CD4-positive, alpha-beta T cell treated with Interleukin-21 for 1 hour (primary cell): ENCODE results near the gene AKIRIN2.

Experiments
- DNase-seq: peaks from one replicate; pipeline ENCODE4 v3.0.0-alpha.2; 2020

Gene AKIRIN2

DNA sequence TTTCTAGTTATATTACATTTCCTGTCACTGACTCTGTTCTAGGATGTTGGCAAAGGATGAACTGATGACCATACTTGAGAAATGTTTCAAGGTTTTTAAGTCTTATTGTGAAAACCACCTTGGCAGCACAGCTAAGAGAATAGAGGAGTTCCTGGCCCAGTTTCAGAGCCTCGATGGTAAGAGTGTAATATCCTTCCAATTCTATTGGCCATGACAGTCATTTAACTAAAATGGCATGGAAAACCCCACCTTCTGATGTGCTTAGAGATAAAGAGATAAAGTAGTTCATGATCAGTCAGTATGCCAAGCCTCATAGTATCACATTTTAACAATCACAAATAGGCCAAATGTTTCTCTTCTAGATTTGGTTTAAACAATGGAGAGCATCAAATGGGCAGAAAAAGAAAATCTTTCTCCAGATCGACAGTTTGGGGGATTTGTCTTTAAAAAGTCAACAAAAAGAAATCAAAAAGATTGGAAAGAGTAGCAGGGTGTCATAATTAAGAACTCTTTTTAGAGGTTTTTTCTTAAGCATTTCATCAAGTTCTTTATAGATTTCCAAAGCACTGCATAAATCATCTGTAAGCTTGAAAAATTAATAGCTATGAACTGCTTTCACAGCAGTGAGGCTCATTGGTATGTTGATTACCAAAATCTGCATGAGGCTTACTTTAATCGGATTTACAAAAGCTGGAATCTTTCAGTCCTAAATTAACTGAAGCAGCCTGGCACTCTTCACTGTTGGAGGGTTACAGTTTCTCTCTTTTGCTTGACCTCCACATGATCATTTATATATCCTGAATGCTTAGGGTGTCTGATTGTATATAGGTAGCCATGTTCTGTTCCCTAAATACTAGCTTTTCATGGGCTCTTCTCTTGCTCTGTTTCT lies 48.7 kb downstream of the AKIRIN2 start:
- DNase-seq = peak; percentile 33

DNA sequence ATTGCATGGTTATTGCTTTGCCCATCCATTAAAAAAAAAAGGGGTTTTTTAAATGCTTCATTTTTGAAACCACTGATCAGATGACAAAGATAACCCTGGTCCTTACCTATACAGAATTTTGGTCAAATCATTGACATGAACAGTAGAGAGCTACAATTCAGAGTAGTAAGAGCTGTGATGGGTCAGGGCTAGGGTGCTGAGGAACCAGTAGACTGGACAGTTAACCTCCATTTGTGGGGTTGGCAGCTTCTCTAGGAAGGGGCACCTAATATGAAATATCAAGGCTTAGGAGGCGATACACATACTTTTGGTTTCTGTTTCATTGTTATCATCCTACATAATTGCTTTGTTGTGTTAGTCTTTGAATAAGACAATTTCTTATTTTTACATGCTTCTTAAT lies 57.0 kb downstream of the AKIRIN2 start:
- DNase-seq = peak; percentile 26

DNA sequence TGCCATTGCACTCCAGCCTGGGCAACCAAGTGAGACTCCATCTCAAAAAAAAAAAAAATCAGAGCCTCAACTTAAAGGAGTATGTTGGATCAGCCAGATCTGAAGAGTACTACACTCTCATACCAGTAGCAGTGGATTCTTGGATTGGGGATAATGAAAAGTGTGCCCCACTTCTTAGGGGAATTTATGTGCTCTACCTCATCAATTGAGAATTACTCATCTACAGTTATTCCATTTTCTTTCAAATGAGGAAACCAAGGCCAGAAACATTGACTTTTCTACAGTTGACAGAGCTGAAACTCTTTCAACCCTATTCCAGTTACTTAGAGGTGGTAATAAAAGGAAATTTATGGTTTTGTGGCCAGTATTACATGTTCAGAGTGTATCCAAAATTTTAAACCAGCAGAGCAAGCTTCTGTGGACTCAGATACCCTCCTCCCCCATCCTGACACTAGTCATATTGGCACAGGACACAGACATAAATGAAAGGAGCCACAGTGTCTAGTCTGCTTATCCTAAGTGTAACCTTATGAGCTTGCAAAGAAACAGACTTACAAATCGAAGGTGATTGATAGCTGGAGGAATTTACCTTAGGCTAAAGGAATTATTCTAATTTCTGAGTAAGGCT lies 60.9 kb downstream of the AKIRIN2 start:
- no peak for DNase-seq

DNA sequence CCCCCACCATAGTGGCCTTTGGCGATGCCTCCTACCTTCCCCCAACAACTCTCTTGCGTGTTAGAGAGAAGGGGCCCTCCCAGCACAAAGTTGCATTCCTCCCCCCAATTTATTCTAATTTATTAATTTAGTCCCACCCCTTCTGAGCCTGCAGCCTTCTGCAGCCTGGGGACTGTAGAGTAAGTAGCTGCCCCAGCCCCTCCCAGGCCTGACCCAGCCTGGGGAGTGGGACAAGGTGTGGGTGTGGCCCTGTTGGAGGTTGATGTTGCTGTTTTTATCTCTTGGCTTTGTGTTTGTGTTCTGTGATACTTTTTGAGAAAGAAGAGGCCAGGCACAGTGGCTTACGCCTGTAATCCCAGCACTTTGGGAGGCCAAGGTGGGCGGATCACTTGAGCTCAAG lies 62.7 kb downstream of the AKIRIN2 start:
- no peak for DNase-seq

DNA sequence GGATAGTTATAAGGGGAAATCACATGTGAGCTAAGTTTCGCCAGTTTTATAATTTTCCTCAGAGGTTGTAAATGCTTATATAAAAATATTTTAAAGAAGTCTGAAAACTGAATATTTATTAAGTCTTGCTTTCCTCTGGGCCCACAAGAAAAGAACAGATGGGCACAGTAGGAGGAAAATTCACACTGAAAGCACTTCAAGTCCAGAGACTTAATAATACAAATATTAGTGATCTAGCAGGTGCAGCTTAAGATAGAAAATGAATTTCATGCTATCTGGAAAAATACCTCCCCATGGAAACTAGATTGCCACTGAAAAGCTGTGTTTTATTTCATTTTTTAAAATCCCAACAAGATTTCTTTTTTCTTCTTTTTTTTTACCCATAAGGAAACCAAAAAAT lies 64.9 kb downstream of the AKIRIN2 start:
- DNase-seq = no peak

DNA sequence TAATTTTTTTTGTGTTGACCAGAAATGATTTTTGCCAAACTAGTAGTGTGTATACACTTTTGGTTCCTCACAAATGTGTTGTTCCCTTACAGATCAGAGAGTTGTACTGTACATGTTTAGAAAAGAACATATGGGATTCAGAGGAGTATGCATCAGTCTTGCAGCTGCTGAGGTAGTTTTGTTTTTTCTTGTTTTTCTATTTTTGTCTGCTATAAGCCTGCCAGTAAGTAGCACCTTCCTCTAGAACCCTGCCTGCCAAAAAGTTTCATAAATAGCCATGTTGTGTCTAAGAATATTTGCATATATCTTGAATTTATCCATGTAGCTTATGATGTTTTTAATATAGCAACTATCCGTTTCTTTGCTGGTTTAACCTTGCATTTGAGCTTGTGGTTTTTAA lies 65.7 kb downstream of the AKIRIN2 start:
- no peak for DNase-seq

DNA sequence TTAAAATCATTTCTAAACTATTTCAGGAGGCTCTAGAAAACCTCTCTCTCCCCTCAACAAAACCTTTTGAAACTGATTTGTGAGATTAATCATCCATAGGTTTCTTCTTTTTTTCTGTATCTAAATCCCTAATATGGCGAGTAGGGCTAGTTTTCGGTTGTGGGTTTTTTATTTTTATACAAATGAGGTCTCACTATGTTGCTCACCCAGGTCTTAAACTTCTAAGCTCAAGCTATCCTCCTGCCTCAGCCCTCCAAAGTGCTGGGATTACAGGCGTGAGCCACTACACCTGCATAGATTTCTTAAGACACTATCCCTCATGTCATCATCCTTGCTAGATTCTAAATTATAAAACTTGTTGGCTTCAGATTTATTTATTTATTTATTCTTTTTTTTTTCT lies 68.2 kb downstream of the AKIRIN2 start:
- no peak for DNase-seq

DNA sequence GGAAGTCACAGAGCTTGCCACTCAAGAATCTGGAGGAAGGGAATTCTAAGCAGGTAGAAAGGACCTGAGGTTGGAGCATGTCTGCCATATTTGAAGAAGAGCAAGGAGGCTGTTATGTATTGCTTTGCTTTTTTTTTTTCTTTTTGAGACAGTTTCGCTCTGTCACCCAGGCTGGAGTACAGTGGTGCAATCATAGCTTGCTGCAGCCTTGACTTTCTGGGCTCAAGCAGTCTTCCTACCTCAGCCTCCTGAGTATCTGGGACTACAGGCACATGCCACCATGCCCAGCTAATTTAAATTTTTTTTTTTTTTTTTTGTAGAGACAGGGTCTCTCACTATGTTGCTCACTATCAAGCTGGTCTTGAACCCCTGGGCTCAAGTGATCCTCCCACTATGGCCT lies 71.3 kb downstream of the AKIRIN2 start:
- DNase-seq = no peak

DNA sequence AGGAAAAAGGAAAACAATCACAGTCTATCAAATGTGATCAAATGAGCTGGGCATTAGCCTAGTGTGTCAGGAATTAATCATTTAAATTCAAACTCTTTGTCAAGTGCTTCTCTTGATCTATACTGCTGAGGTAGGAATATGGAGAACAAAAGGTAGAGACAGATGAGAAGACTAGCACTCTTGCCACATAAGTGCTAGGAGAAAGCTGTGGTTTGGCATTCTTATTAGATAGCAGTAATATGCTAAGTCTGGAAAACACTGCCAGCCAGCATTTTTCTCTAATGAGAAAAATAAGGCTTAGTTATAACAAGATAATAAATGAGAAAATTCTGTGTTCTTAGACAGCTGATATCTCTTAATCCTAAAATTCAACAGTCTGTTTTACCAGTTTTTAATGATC lies 73.2 kb downstream of the AKIRIN2 start:
- no peak for DNase-seq

DNA sequence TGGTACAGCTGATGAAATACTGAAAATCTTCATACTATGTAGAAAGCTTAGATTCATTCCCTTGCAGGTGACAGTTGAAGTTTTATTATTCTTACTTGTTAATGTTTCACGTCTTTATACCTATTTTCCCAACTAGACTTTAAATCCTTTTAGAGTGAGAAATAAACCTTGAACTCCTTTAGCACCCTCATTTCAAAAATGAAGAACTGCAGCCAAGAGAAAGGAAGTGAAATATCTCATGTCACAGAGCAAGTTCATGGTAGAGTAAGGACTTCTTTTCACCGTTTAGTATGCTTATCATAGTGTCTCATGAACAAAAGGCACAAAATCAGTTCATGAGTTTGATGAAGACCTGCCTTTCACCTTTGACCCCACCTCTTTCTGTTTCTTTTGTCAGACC lies 73.6 kb downstream of the AKIRIN2 start:
- DNase-seq = no peak
